Measurements from ENCODE around the gene GRIK4. TPM values are rescaled to one million over a fixed set of nuclear protein-coding genes. Genes with fewer than 3 reads are reported as not detected.

Gene GRIK4
- total RNA-seq, 1 experiment from 2014 or later: not detected

- CTCF ChIA-PET: interaction anchor here (0.5 kb wide), 1 partner anchor 1120 kb away, joined by 5 read pairs; no protein-coding TSS in a partner anchor
- Histone ChIP-seq H3K9me3 (ENCODE audit: insufficient read depth, low read depth) (no peaks in the 10 kb centered on the region; the same call in 1 of the 2 replicates), H3K79me2 (ENCODE audit: low read depth) (no peaks in the 10 kb centered on the region), H3K4me2 (no peak overlapping the region), H3K27me3 (ENCODE audit: insufficient read depth, low read depth) (peaks cover 97% of the 10 kb centered on the region), H3K4me1 (replicated peaks; ENCODE audit: insufficient read depth) (no peaks in the 10 kb centered on the region), H3F3A (ENCODE audit: insufficient read depth, low read depth) (no peaks in the 10 kb centered on the region), H3K9me2 (ENCODE audit: insufficient read depth) (no peaks in the 10 kb centered on the region), H3K27ac (no peak overlapping the region), H3K36me3 (ENCODE audit: low read depth) (no peaks in the 10 kb centered on the region), H2AFZ (no peak overlapping the region), H4K20me1 (ENCODE audit: insufficient read depth) (no peaks in the 10 kb centered on the region), H3K4me3 (no peak overlapping the region)
- POLR2A ChIA-PET (ENCODE audit: unreplicated experiment): no interaction called here
- no TSS peak for BruUV-seq (replicated peaks)
- intact Hi-C loops (cut with micrococcal nuclease; ENCODE audit: unreplicated experiment): no loop called here
- no peak for DNase-seq
- TF ChIP-seq EZH2 (IDR thresholded peaks at IDR 0.05; ENCODE audit: low read depth): no peak
- TF ChIP-seq, protein P1, sequence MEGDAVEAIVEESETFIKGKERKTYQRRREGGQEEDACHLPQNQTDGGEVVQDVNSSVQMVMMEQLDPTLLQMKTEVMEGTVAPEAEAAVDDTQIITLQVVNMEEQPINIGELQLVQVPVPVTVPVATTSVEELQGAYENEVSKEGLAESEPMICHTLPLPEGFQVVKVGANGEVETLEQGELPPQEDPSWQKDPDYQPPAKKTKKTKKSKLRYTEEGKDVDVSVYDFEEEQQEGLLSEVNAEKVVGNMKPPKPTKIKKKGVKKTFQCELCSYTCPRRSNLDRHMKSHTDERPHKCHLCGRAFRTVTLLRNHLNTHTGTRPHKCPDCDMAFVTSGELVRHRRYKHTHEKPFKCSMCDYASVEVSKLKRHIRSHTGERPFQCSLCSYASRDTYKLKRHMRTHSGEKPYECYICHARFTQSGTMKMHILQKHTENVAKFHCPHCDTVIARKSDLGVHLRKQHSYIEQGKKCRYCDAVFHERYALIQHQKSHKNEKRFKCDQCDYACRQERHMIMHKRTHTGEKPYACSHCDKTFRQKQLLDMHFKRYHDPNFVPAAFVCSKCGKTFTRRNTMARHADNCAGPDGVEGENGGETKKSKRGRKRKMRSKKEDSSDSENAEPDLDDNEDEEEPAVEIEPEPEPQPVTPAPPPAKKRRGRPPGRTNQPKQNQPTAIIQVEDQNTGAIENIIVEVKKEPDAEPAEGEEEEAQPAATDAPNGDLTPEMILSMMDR (conservative IDR thresholded peaks at IDR 0.05): no peak
Measured at GRCh38 chr11:120577624-120578363, 66.2 kb downstream of the GRIK4 start.

- Histone ChIP-seq H3K36me3 (ENCODE audit: low read depth) (no peaks in the 10 kb centered on the region), H3K27me3 (ENCODE audit: insufficient read depth, low read depth) (peaks cover 98% of the 10 kb centered on the region), H4K20me1 (ENCODE audit: insufficient read depth) (no peaks in the 10 kb centered on the region), H3K4me3 (no peak overlapping the region), H3K9me3 (ENCODE audit: insufficient read depth, low read depth) (peaks cover 5% of the 10 kb centered on the region), H3K27ac (no peak overlapping the region), H3K79me2 (ENCODE audit: low read depth) (no peaks in the 10 kb centered on the region), H3K9me2 (ENCODE audit: insufficient read depth) (no peaks in the 10 kb centered on the region), H3K4me1 (replicated peaks; ENCODE audit: insufficient read depth) (no peaks in the 10 kb centered on the region), H3K4me2 (no peak overlapping the region), H2AFZ (no peak overlapping the region), H3F3A (ENCODE audit: insufficient read depth, low read depth) (no peaks in the 10 kb centered on the region)
- DNase-seq: no peak
- intact Hi-C loops (cut with micrococcal nuclease; ENCODE audit: unreplicated experiment): no loop called here
- ChIA-PET CTCF (no interaction called here), POLR2A (ENCODE audit: unreplicated experiment) (no interaction called here)
- no TSS peak for BruUV-seq (replicated peaks)
- no peak for TF ChIP-seq EZH2 (IDR thresholded peaks at IDR 0.05; ENCODE audit: low read depth)
- TF ChIP-seq, protein P1 (conservative IDR thresholded peaks at IDR 0.05): no peak
Measured at GRCh38 chr11:120578596-120579154, 67.1 kb downstream of the GRIK4 start.

GRCh38 chr11:120579611-120580031 lies 68.1 kb downstream of the GRIK4 start:
- H3K4me2 ChIP-seq: no peak overlapping the region
- no peaks in the 10 kb centered on the region for H3K36me3 ChIP-seq (ENCODE audit: low read depth)
- no peak overlapping the region for H3K4me3 ChIP-seq
- no peaks in the 10 kb centered on the region for H3K79me2 ChIP-seq (ENCODE audit: low read depth)
- no peak overlapping the region for H3K27ac ChIP-seq
- H3K4me1 ChIP-seq (replicated peaks; ENCODE audit: insufficient read depth): no peaks in the 10 kb centered on the region
- intact Hi-C loops (cut with micrococcal nuclease; ENCODE audit: unreplicated experiment): no loop called here
- no peak overlapping the region for H2AFZ ChIP-seq
- no peaks in the 10 kb centered on the region for H3F3A ChIP-seq (ENCODE audit: insufficient read depth, low read depth)
- ChIA-PET CTCF (no interaction called here), POLR2A (ENCODE audit: unreplicated experiment) (no interaction called here)
- H3K9me3 ChIP-seq (ENCODE audit: insufficient read depth, low read depth): peaks cover 7% of the 10 kb centered on the region
- no peaks in the 10 kb centered on the region for H4K20me1 ChIP-seq (ENCODE audit: insufficient read depth)
- no peak for DNase-seq
- TF ChIP-seq, protein P1 (conservative IDR thresholded peaks at IDR 0.05): no peak
- TF ChIP-seq EZH2 (IDR thresholded peaks at IDR 0.05; ENCODE audit: low read depth): no peak
- BruUV-seq (replicated peaks): no TSS peak
- peaks cover 98% of the 10 kb centered on the region for H3K27me3 ChIP-seq (ENCODE audit: insufficient read depth, low read depth)
- no peaks in the 10 kb centered on the region for H3K9me2 ChIP-seq (ENCODE audit: insufficient read depth)
